Ovary (tissue), 9 donors: Measurements from ENCODE around the gene KCNQ4. TPM values are rescaled to one million over a fixed set of nuclear protein-coding genes. Genes with fewer than 3 reads are reported as not detected.

Experiments used
- DNase-seq, 5 donors: peaks; one replicate each; pipeline ENCODE4 v3.0.0-alpha.2; 2019 to 2020
- H3K27ac ChIP-seq, 2 donors: fragments of 200-600 bp; one replicate each; pipeline versions ENCODE4 v1.5.1 to v1.8.0; 2019 to 2022
- H3K27me3 ChIP-seq: fragments of 200-600 bp; one replicate; pipeline ENCODE4 v1.8.0; 2022
- H3K36me3 ChIP-seq: fragments of 200-600 bp; sonication (generic); one replicate; pipeline ENCODE4 v1.5.1; 2019
- H3K4me1 ChIP-seq: one replicate; pipeline ENCODE4 v1.8.1; 2013; ENCODE audit warnings: mild to moderate bottlenecking, moderate library complexity; ENCODE audit not compliant: insufficient read depth
- H3K4me3 ChIP-seq: fragments of 200-600 bp; sonication (generic); one replicate; pipeline ENCODE4 v1.5.1; 2017
- H3K9me3 ChIP-seq, 2 donors: fragments of 200-600 bp in 1 of 2; sonication (generic) in 1 of 2; one replicate each; pipeline versions ENCODE4 v1.5.1 to v1.8.1; 2013 to 2019; ENCODE audit warnings: mild to moderate bottlenecking in 1 of 2, moderate library complexity in 1 of 2
- CTCF ChIP-seq, 3 donors: fragments of 450-650 bp in 2 of 3; fragments of 200-600 bp in 1 of 3; IDR thresholded peaks; one replicate each; pipeline versions ENCODE4 v1.5.1 to v1.8.0; 2016 to 2022; ENCODE audit warnings: antibody characterized with exemption in 3 of 3, mild to moderate bottlenecking in 1 of 3
- EP300 ChIP-seq: sonication (generic); formaldehyde crosslinking; IDR thresholded peaks from one replicate; pipeline ENCODE4 v1.6.1; 2017; ENCODE audit warnings: antibody characterized with exemption
- POLR2A ChIP-seq: fragments of 450-650 bp; IDR thresholded peaks from one replicate; pipeline ENCODE4 v1.6.1; 2017; ENCODE audit warnings: antibody characterized with exemption, mild to moderate bottlenecking, moderate library complexity
- WGBS, 3 donors: extraction: QIAGEN DNeasy Blood & Tissue Kit in 1 of 3; methylation state at CpG; one replicate each; pipeline versions ENCODE4 v1.1.5 to v1.1.7; 2013 to 2017; 5-methylcytosine and 5-hydroxymethylcytosine counted together
- intact Hi-C, 4 donors: fragments of 100-400 bp; cut with DNase I; formaldehyde crosslinking; loops; one replicate each; pipeline versions ENCODE4 v1.11.0 to v1.15.1; 2022 to 2023
- polyA plus RNA-seq, 2 donors: library from polyadenylated mRNA; stranded (reverse); fragments of 200-250 nt in 1 of 2; fragments of 350-450 nt in 1 of 2; fragmentation: Illumina TruSeq in 1 of 2; extraction: RNeasy Lipid Tissue Mini Kit (QIAGEN cat#74804) in 1 of 2; gene quantifications; one replicate each; pipeline ENCODE4 v1.2.3, GENCODE V29; 2013 to 2014
- total RNA-seq, 7 donors: library from RNA; depleted of rRNA in 2 of 7; stranded (reverse); fragments of >200 nt in 2 of 7; fragmentation: NEBNext Ultra II Directional in 3 of 7; extraction: Animal tissue kit (Norgen Biotek cat#: 25700) in 3 of 7; gene quantifications; one replicate each; pipeline versions ENCODE4 v1.1.0 to v1.2.4, GENCODE V29; 2016 to 2023
- donor health status: DM: no; HTN: no; CAD: no; lungs with moderate emphysema.
- donor health status: DM: no; HTN: no; CAD: no.
- donor health status: Bipolar disorder and iron deficiency.
- donor health status: DM: yes; HTN: yes; CAD: no.
- donor health status: DM: no; HTN: no; CAD: no.
- donor health status: DM: yes; HTN: yes; CAD: no.

The KCNQ4 gene
- total and polyA plus RNA-seq, 9 donors, result 0.36 to 3.1 (median 0.84) TPM

- TF ChIP-seq EP300, result no peak
- no peak for TF ChIP-seq POLR2A
- TF ChIP-seq CTCF (IDR thresholded peaks at IDR 0.05), result no peak
- intact Hi-C loops, result no loop called here
Observed at GRCh38 chr1:40872276-40872675, 88.7 kb downstream of the KCNQ4 start.

GRCh38 chr1:40873863-40874472, 90.4 kb downstream of the KCNQ4 start:
- DNase-seq, result no peak
- intact Hi-C loops, result no loop called here
- no peak overlapping the region for H3K27ac ChIP-seq
- no peaks in the 10 kb centered on the region for H3K9me3 ChIP-seq
- no peaks in the 10 kb centered on the region for H3K36me3 ChIP-seq
- WGBS, 3 donors, result 89 to 96% (median 92%) methylated on average over 7 of the region's 7 CpGs
- TF ChIP-seq EP300, result no peak
- TF ChIP-seq CTCF (IDR thresholded peaks at IDR 0.05), result no peak
- TF ChIP-seq POLR2A, result no peak
- H3K4me1 ChIP-seq, result no peaks in the 10 kb centered on the region
- H3K27me3 ChIP-seq, result no peaks in the 10 kb centered on the region
- H3K4me3 ChIP-seq, result no peak overlapping the region

More at GRCh38 chr1:40872276-40872675, 88.7 kb downstream of the KCNQ4 start:
- DNase-seq, result no peak
- WGBS, 3 donors, result 72 to 83% (median 73%) methylated on average over 3 of the region's 3 CpGs
- no peak overlapping the region for H3K27ac ChIP-seq
- H3K36me3 ChIP-seq, result no peaks in the 10 kb centered on the region
- no peaks in the 10 kb centered on the region for H3K9me3 ChIP-seq
- no peak overlapping the region for H3K4me3 ChIP-seq
- H3K27me3 ChIP-seq, result no peaks in the 10 kb centered on the region
- H3K4me1 ChIP-seq, result no peaks in the 10 kb centered on the region

- 88 to 95% (median 88%) methylated on average over 2 of the region's 2 CpGs for WGBS, 3 donors
Observed at GRCh38 chr1:40876436-40876761, 92.8 kb downstream of the KCNQ4 start.

GRCh38 chr1:40876891-40877290, 93.3 kb downstream of the KCNQ4 start:
- Histone ChIP-seq H3K27ac (no peak overlapping the region), H3K4me1 (no peaks in the 10 kb centered on the region), H3K36me3 (no peaks in the 10 kb centered on the region), H3K4me3 (no peak overlapping the region), H3K9me3 (no peaks in the 10 kb centered on the region), H3K27me3 (no peaks in the 10 kb centered on the region)
- WGBS, 3 donors, result 84 to 87% (median 85%) methylated on average over 1 of the region's 1 CpG
- DNase-seq, result no peak
- TF ChIP-seq POLR2A, result no peak
- TF ChIP-seq CTCF (IDR thresholded peaks at IDR 0.05), result no peak
- TF ChIP-seq EP300, result no peak
- intact Hi-C loops, result no loop called here

More at GRCh38 chr1:40876436-40876761, 92.8 kb downstream of the KCNQ4 start:
- intact Hi-C loops, result no loop called here
- Histone ChIP-seq H3K4me1 (no peaks in the 10 kb centered on the region), H3K27me3 (no peaks in the 10 kb centered on the region), H3K4me3 (no peak overlapping the region), H3K27ac (no peak overlapping the region), H3K36me3 (no peaks in the 10 kb centered on the region), H3K9me3 (no peaks in the 10 kb centered on the region)
- TF ChIP-seq EP300 (no peak), CTCF (IDR thresholded peaks at IDR 0.05) (no peak), POLR2A (no peak)
- no peak for DNase-seq
